ENCODE data around the gene PACSIN1. TPM values are rescaled to one million over a fixed set of nuclear protein-coding genes. Genes with fewer than 3 reads are reported as not detected.

PACSIN1 gene
- total RNA-seq, 2 donors from 2014 or later: 0.52 TPM; not detected in 1

GRCh38 chr6:34424200-34425131, 41.4 kb upstream of the PACSIN1 start:
- WGBS, 2 donors: 57 to 64% methylated on average over 17 to 19 of the region's 19 CpGs
- DNase-seq: no peak
- no peak for ATAC-seq
- Histone ChIP-seq H3K9me3 (no peaks in the 10 kb centered on the region), H3K27ac (peak overlapping the region in 3 of 4 donors; percentile 70 to 91 (median 86)), H3K4me1 (peaks cover 21% of the 10 kb centered on the region), H3K27me3 (no peaks in the 10 kb centered on the region), H3K4me3 (peak overlapping the region; percentile 60 to 74), H3K36me3 (replicated peaks in 1 of 2; ENCODE audit: insufficient read depth in 1 of 2, low read depth in 2 of 2) (peaks cover 7 to 36% of the 10 kb centered on the region in 2 donors)
- TF ChIP-seq CTCF (IDR thresholded peaks at IDR 0.05) (no peak), POLR2A (IDR thresholded peaks at IDR 0.05) (no peak)
- intact Hi-C loops (cut with DNase I): no loop called here

GRCh38 chr6:34425132-34425497, 40.8 kb upstream of the PACSIN1 start:
- intact Hi-C loops (cut with DNase I): no loop called here
- H3K27ac ChIP-seq: peak overlapping the region; percentile 58 to 91 (median 78)
- H3K4me1 ChIP-seq: peaks cover 21% of the 10 kb centered on the region
- no peaks in the 10 kb centered on the region for H3K9me3 ChIP-seq
- DNase-seq: peak in 1 of 4 donors; percentile 10
- H3K4me3 ChIP-seq: peak overlapping the region; percentile 60 to 74
- no peaks in the 10 kb centered on the region for H3K27me3 ChIP-seq
- TF ChIP-seq CTCF (IDR thresholded peaks at IDR 0.05): no peak
- TF ChIP-seq POLR2A (IDR thresholded peaks at IDR 0.05): no peak
- ATAC-seq: no peak
- H3K36me3 ChIP-seq (replicated peaks in 1 of 2; ENCODE audit: insufficient read depth in 1 of 2, low read depth in 2 of 2): peaks cover 3 to 36% of the 10 kb centered on the region in 2 donors
- 3 to 9% methylated on average over 10 of the region's 10 CpGs for WGBS, 2 donors

- intact Hi-C loops (cut with DNase I): no loop called here
- ATAC-seq: peak; percentile 100
- peak in 2 of 7 experiments; percentile 18 to 20 for TF ChIP-seq CTCF (IDR thresholded peaks at IDR 0.05)
- peak; percentile 65 to 92 (median 91) for TF ChIP-seq POLR2A (IDR thresholded peaks at IDR 0.05)
- Histone ChIP-seq H3K9me3 (no peaks in the 10 kb centered on the region), H3K4me3 (peak within 1 kb of the TSS; percentile 60 to 74), H3K27me3 (no peaks in the 10 kb centered on the region), H3K27ac (peak within 1 kb of the TSS; percentile 58 to 91 (median 78)), H3K4me1 (peaks cover 21% of the 10 kb centered on the region), H3K36me3 (replicated peaks in 1 of 2; ENCODE audit: insufficient read depth in 1 of 2, low read depth in 2 of 2) (peaks cover 0 to 30% of the 10 kb centered on the region in 2 donors)
- DNase-seq: peak; percentile 93 to 95 (median 94)
- WGBS, 2 donors: 0 to 1% methylated on average over 34 to 58 of the region's 58 CpGs
Observed at GRCh38 chr6:34425498-34426410, 40.1 kb upstream of the PACSIN1 start, which contains the start of gene RPS10. RPS10 (minus strand) TSS chr6:34426069; CDS start chr6:34425221, 848 bp downstream.

DNA sequence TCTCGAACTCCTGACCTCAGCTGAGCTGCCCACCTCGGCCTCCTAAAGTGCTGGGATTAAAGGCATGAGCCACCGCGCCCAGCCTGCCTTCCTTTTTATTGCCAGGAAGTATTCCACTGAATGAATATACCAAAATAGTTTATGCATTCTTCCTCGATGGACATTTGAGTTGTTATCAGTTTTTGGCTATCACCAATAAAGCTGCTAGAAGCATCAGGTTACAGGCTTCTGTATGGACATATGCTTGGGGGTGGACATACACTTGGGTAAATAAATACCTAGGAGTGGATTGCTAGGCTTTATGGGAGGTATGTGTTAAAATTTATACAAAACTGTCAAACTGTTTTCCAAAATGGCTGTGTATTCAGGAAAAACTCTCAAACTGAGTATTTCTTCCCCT, 30.0 kb upstream of the PACSIN1 start:
- H3K36me3 ChIP-seq (replicated peaks in 1 of 2; ENCODE audit: insufficient read depth in 1 of 2, low read depth in 2 of 2): no peaks in the 10 kb centered on the region
- H3K4me1 ChIP-seq: no peaks in the 10 kb centered on the region
- no peaks in the 10 kb centered on the region for H3K27me3 ChIP-seq
- intact Hi-C loops (cut with DNase I): no loop called here
- no peak overlapping the region for H3K27ac ChIP-seq
- no peak for TF ChIP-seq CTCF (IDR thresholded peaks at IDR 0.05)
- no peak for TF ChIP-seq POLR2A (IDR thresholded peaks at IDR 0.05)
- DNase-seq: no peak
- no peak overlapping the region for H3K4me3 ChIP-seq
- ATAC-seq: no peak
- WGBS, 2 donors: 53 to 74% methylated on average over 5 of the region's 5 CpGs
- no peaks in the 10 kb centered on the region for H3K9me3 ChIP-seq
